ENCODE results near the gene SIGLEC8. TPM values are rescaled to one million over a fixed set of nuclear protein-coding genes. Genes with fewer than 3 reads are reported as not detected.
"Not testable (repeated sequence)": the region's sequence is repeated elsewhere in the genome, so short reads cannot be mapped to it uniquely, and the experiment has no call there.

The SIGLEC8 gene
- total RNA-seq, 1 donor from 2014 or later: 0.08 TPM

DNA sequence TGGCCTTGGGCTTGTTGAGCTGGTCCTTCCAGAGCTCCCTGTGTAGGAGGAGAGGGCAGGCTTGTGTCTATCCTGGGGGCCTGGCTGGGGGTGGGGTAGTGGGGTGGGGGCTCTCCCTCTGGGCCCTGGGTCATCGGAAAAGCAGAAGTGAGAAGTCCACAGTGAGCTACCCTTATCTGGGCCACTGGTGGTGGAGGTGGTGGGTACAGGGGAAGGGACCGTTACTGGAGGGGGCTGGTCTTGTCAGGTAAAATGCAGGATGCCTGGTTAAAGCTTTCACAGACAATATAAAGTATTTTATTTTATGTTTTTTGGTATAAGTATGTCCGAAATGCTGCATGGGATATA lies 40.5 kb downstream of the SIGLEC8 start:
- no peak for DNase-seq (ENCODE audit: missing footprints)
- intact Hi-C loops (cut with DNase I): no loop called here
- ATAC-seq: no peak

DNA sequence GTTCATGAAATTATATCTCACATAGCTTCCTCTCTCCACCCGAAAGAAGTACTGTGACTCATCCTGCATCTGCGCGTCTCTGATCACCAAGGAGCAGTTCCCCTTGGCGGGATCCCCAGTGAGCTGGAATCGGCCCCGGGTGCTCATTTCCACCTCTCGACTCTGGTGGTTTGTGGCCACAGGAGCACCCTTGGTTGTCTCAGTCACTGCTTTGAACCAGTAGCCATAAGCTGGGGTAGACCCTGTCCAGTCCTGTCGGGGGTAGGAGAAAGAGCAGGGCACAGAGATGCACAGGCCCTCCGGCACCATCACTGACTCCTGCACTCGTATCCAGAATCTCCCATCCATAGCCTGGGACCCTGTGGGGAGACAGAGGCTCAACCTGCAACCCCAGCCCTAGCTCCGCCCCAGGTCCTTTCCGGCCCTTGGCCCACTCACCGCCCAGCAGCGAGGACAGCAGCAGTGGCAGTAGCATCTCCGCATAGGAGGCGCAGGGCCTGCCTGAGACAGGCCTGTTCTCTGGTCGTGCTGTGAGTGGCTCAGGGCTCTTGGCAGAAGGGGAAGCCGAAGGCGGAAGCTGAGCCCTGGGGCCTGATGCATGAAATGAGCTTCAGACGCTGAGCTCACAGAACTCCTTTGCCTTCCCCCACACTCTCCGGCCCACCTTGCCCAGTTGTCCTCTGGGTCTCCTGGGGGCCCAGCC lies 41.0 kb downstream of the SIGLEC8 start, which contains the start of gene SIGLEC10:
Gene SIGLEC10 (minus strand): TSS at position 536 of the 703 bp plus-strand sequence. CDS start 61 bp downstream, at position 475.
- peak; percentile 90 for DNase-seq (ENCODE audit: missing footprints)
- ATAC-seq: peak; percentile 66
- intact Hi-C loops (cut with DNase I): no loop called here

DNA sequence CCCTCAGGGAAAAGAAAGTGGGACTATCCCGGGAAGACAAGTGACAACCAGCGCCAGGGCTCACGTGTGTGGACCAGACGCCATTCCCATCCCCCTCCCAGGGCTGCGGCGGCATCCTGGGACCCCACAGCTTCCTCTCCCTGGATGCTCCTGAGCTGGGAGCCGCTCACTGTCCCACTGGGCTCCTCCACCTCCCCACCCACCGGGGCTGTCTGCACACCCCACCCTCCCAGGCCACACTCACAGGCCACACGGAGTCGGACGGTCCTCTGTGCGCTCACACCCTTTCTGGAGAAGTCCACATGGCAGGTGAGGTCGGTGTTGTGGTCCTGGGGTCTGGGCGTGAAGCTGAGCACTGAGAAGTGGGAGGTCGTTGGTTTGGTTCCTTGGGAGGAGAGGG lies 41.8 kb downstream of the SIGLEC8 start:
- ATAC-seq; intact Hi-C loops (cut with DNase I); DNase-seq (ENCODE audit: missing footprints): not testable (repeated sequence)

DNA sequence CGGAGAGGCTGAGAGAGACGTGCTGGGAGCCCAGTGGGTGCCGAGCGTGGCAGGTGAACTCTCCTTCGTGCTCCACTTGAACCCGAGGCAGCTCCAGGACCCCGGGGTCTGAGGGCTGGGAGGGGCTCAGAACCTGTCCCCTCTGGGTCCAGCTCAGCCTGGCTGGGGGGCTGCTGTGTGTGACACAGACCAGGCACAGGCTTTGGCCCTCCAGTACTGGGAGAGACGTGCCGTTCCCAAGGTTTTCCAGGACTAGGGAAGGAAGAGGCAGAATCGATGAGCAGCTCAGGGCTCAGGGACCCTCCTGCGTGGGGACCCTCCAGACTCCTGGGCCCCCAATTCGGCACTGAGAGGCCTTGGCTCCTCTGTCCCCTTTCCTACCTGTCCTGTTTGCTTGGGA lies 43.1 kb downstream of the SIGLEC8 start:
- DNase-seq (ENCODE audit: missing footprints) (no peak), ATAC-seq (no peak)
- intact Hi-C loops (cut with DNase I): no loop called here

DNA sequence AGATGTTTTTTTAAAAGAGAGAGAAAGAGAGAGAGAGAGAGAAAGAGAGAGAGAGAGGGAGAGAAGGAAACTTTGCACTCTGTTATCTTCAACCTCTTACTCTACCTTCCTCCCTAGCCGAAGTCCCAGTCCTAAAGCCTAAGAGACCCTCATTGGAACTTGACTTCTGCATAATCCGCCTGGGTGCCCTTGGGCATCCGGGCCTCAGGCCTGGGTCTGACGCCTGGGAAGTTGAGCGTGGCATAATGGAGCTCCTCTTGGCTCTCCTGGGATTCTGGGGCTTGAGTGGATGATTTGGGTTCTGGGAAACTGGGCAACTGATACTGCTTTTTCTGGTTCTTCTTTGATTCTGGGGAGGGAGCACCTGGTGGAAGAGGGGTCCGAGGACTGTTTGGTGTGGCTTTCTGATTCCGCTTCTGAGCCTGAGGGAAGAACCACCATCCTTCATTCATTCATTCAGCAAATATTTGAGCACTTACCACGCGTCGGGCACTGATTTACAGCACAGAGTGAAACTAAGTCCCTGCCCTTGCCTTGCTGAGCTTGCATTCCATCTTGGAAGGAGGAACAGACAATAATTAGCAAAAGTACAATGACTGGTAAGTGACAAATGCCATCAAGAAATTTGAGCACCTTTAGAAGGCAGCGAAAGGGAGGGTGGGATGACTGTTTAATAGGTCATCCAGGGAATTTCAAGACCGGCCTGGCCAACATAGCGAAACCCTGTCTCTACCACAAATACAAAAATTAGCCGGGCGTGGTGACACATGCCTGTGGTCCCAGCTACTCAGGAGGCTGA lies 47.1 kb downstream of the SIGLEC8 start:
- ATAC-seq (no peak), DNase-seq (ENCODE audit: missing footprints) (no peak)
- intact Hi-C loops (cut with DNase I): no loop called here

DNA sequence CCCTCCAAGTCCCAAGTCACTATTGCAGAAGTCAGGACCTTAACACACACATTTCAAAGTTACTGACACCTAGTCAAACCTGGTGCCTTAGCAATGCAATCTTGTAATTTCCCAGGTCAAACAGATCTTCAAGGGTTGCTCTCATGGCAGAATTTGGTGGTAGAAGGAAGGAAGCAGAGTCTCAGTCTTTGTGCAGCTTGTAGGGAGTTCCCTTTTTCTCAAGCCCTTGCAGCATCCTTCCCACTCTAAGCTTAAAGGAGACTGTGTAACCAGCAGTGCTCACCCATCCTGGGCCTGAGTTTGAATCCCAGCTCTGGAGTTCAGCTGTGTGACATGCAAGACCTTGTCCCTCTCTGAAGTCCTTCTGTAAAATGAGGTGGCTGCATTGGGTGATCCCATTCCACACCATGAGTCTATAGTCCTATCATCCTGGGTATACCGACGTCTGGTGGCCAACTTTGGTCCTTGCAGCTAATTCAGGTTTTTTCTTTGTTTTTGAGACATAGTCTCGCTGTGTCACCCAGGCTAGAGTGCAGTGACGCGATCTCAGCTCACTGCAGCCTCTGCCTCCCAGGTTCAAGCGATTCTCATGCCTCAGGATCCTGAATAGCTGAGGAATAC lies 50.6 kb downstream of the SIGLEC8 start:
- ATAC-seq: peak; percentile 59

DNA sequence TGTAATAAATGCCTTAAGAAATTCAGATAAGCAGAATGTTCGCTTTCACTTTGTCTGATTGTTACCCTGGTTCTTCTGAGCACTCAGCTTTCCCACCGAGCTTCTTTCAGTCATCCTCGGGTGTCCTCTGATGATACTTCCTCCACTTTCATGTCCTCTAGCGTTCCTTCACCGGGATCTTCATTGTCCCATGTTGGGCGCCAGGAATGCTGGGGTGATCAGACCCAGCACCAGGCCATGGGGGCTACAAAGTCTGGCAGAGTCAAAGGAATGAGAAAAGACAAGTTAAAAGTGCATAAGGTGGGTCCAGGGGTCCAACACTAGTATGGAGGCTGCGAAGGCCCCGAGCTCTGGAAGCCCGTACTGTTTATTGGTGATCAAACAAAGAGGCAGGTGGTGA lies 56.1 kb downstream of the SIGLEC8 start:
- intact Hi-C loops (cut with DNase I): no loop called here
- ATAC-seq: no peak
- no peak for DNase-seq (ENCODE audit: missing footprints)

More for the DNA sequence above, 50.6 kb downstream of the SIGLEC8 start:
- intact Hi-C loops (cut with DNase I): no loop called here
- no peak for DNase-seq (ENCODE audit: missing footprints)

Other genes with a start within 250 kb of the SIGLEC8 start
- 6.5 TPM for gene CD33, start 233.4 kb downstream of the SIGLEC8 start, total RNA-seq
- gene SIGLECL1, start 207.4 kb downstream of the SIGLEC8 start, total RNA-seq: not detected
- not detected for gene IGLON5, start 146.8 kb downstream of the SIGLEC8 start, total RNA-seq
- gene VSIG10L, start 116.3 kb downstream of the SIGLEC8 start, total RNA-seq: 0.51 TPM
- 497 TPM for gene ETFB, start 92.1 kb downstream of the SIGLEC8 start, total RNA-seq
- 1.7 TPM for gene CLDND2, start 89.5 kb downstream of the SIGLEC8 start, total RNA-seq
- 3.5 TPM for gene NKG7, start 85.8 kb downstream of the SIGLEC8 start, total RNA-seq
- not detected for gene LIM2, start 70.5 kb downstream of the SIGLEC8 start, total RNA-seq
- not detected for gene C19orf84, start 67.9 kb downstream of the SIGLEC8 start, total RNA-seq
- gene SIGLEC10, start 40.8 kb downstream of the SIGLEC8 start, total RNA-seq: 1.1 TPM
- gene CEACAM18, start 20.1 kb upstream of the SIGLEC8 start, total RNA-seq: not detected
- gene SIGLEC12, start 43.3 kb upstream of the SIGLEC8 start, total RNA-seq: 0.19 TPM
- gene SIGLEC6, start 73.2 kb upstream of the SIGLEC8 start, total RNA-seq: 0.24 TPM
- gene ZNF175, start 112.8 kb upstream of the SIGLEC8 start, total RNA-seq: 7.4 TPM
- not detected for gene SIGLEC5, start 171.9 kb upstream of the SIGLEC8 start, total RNA-seq
- 1.2 TPM for gene SIGLEC14, start 188.4 kb upstream of the SIGLEC8 start, total RNA-seq
- gene SPACA6, start 234.9 kb upstream of the SIGLEC8 start, total RNA-seq: 14.6 TPM

Measured in Right ventricle myocardium inferior (tissue), 1 donor.